Peyer's patch (tissue), 4 donors: ENCODE results near the gene CPNE6.

Source experiments
- CTCF ChIP-seq, 6 experiments: fragments of 450-650 bp in 4 of 6; fragments of 200-600 bp in 2 of 6; sonication (generic) in 1 of 6; IDR thresholded peaks; one replicate each; pipeline ENCODE4 v1.5.1; 2017 to 2019; ENCODE audit warnings: antibody characterized with exemption in 6 of 6, mild to moderate bottlenecking in 3 of 6, moderate library complexity in 1 of 6
- POLR2A ChIP-seq, 2 donors: fragments of 450-650 bp; IDR thresholded peaks; one replicate each; pipeline ENCODE4 v1.5.1; 2017; ENCODE audit warnings: antibody characterized with exemption in 2 of 2, mild to moderate bottlenecking in 2 of 2, moderate library complexity in 2 of 2

GRCh38 chr14:24100982-24101494 is 29.7 kb downstream of the CPNE6 start:
- no peak for TF ChIP-seq POLR2A (IDR thresholded peaks at IDR 0.05)
- TF ChIP-seq CTCF (IDR thresholded peaks at IDR 0.05), result no peak
